ENCODE measurements around the gene NLRP6.
"Not testable (repeated sequence)": the region's sequence is repeated elsewhere in the genome, so short reads cannot be mapped to it uniquely, and the experiment has no call there.

The NLRP6 gene

DNA sequence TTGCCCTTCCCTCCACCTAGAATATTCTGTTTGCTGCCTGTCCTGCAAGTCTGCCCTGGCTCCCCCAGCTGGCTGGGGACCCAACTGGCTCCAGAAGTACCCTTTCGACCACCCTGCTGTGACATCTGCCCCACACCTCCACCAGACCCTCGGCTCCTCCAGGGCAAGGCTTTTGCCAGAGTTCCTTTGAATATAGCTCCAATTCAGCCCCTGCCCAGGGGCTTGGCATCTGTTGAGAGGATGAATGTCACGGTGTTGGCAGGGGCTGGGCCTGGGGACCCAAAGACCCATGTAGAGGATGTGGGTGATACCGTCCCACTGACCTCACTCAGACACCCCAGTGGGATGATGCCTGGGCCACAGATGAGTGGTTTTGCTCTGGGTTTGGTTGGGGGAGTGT is 4.0 kb downstream of the NLRP6 start:
- DNase-seq (ENCODE audit: low spot score), result no peak

DNA sequence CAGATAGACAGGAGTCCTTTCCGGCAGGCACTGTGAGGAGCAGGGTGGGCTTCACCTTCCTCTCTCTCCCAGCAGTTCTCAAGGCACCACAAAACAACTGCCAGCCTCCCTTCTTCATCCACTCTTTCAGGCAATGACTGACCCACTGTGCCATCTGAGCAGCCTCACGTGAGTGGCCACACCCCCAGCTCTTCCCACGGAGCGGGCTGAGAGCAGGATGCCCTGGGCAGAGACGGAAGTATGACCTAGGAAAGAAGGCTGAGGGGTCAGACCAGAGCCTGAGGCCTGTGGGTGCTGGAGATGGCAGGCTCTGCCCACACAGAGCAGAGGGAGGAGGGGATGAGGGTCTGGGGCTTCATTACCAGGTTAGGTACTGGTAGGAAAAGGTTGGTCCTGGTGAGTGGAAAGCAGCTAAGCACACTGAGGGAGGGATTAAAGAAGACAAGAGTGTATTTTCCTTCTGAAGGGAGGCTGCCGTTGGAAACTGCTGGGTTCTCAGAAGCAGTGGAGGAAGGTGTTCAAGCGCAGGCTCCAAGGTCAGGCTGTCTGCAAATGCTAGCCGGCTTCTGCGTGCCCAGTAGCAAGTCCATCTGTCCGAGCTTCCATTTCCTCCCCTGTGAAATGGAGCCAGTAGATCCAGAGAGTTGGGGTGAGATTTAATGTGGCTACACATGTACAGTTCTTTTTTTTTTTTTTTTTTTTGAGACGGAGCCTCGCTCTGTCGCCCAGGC is 4.6 kb downstream of the NLRP6 start:
- no peak for DNase-seq (ENCODE audit: low spot score)

DNA sequence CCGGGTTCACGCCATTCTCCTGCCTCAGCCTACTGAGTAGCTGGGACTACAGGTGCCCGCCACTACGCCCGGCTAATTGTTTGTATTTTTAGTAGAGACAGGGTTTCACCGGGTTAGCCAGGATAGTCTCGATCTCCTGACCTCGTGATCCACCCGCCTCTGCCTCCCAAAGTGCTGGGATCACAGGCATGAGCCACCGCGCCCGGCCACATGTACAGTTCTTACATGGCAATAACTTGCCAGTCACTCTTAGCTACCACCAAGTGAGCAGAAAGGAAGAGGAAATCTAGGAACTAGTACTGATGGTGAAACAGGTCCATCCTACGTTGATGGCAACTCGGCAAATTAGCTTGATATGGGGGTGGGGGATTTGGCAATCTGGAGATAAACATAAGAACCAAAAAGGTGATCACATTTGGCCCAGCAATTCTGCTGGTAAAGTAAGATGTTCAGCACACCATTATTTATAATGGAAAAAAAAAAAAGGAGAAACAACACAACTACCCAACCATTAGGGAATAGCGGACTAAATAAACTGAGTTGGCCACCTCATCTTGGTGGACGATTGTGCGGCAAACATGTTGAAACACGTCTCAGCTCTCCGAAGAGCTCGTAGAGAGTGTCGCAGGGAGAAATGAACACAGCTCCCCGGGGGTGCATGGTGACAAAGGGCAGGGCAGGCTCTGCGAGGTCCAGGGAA is 5.3 kb downstream of the NLRP6 start:
- DNase-seq (ENCODE audit: low spot score), result no peak

DNA sequence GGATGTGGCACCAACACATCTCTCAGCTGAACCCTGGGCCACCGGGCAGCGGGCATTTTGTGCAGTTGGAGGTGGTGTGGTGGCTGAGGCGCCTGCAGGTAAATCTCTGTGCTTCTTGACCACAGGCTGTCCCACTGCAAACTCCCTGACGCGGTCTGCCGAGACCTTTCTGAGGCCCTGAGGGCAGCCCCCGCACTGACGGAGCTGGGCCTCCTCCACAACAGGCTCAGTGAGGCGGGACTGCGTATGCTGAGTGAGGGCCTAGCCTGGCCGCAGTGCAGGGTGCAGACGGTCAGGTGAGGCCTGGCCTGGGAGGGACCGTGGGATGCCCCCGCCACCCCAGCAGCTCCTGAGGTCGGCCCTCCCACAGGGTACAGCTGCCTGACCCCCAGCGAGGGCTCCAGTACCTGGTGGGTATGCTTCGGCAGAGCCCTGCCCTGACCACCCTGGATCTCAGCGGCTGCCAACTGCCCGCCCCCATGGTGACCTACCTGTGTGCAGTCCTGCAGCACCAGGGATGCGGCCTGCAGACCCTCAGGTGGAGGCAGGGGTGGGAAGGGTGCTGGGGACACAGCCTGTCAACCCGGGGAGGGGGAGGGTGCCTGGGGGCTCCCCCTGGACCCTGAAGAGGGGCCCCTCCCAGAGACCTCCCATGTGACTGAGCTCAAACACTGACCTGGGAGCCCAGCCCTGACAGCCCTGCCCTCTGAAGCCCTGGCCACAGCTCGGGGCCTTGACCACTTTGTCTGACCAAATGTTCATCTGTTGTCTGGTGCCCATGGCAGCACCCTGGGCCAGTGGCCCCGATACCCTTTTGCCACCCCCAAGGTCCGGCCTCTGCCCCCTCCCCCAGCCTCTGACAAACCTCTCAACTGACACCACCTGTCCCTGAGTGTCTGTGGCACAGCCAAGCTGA is 6.2 kb downstream of the NLRP6 start:
- no peak for DNase-seq (ENCODE audit: low spot score)

DNA sequence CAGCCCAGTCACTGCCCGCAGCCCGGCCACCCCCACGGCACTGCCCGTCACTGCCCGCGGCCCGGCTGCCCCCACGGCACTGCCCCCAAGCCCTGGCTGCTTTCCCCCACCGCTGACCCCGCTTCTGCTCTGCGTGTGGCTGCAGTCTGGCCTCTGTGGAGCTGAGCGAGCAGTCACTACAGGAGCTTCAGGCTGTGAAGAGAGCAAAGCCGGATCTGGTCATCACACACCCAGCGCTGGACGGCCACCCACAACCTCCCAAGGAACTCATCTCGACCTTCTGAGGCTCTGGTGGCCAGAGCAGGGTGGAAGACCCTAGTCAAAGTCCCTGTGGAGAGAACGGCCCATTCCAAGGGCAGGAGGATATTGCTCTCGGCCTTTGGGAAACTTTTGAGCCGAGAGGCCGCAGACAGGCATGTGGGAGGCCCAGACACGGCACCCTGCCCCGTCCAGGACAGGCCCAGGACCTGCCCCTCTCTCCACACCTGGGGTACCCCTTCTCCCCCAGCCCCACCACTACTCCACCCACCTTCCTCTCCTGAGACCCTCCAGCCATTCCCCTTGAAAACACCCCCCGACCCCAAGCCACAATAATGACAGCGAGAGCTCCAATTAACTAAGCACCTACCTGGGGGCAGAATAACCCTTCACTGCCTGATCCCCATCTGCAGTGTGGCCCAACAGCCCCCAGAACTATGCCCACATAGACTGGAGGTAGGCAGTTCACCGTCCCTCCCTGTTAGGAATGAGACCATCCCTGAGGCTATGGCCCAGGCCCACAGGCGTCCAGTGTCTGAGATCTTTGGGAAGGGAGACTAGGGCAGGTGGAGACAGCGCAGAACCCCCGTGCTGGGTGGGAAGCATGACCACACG is 7.0 kb downstream of the NLRP6 start:
- DNase-seq (ENCODE audit: low spot score), result no peak

DNA sequence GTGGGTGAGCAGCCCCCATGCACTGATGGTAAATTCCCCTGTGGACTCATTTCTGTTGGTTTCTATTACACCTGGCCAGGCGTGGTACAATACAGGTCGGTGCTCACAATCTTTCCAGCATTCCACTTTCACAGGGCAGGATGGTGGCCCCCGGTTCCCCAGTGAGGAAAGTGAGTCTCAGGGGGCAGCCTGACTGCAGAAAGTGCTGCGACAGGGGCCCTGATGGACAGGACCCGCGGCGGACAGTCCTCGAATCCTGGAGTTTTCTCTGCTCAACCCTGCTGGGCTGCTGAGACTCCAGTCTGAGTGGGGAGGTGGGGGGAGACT is 7.7 kb downstream of the NLRP6 start:
- no peak for DNase-seq (ENCODE audit: low spot score)

DNA sequence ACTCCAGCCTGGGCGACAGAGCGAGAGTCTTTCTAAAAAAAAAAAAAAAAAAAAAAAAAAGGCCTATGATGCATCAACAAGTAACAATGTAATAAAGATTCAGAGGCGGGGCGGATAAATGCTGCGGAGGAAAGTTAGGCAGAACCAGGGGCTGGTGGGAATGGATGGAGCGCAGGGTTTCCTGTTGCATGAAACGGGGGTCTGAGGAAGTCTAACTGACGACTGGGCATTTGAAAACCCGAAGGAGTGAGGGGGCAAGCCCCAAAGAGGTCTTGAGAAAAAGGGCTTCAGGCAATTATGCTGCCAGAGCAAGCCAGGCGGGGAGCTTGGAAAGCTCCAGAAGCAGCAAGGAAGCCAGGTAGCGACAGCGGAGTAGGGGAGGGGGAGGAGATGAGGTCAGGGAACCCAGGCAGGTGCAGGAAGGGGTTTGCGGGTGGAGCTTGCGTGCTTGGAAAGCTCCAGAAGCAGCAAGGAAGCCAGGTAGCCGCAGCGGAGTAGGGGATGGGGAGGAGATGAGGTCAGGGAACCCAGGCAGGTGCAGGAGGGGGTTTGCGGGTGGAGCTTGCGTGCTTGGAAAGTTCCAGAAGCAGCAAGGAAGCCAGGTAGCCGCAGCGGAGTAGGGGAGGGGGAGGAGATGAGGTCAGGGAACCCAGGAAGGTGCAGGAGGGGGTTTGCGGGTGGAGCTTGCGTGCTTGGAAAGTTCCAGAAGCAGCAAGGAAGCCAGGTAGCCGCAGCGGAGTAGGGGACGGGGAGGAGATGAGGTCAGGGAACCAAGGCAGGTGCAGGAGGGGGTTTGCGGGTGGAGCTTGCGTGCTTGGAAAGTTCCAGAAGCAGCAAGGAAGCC is 9.0 kb downstream of the NLRP6 start:
- not testable (repeated sequence) for DNase-seq (ENCODE audit: low spot score)

DNA sequence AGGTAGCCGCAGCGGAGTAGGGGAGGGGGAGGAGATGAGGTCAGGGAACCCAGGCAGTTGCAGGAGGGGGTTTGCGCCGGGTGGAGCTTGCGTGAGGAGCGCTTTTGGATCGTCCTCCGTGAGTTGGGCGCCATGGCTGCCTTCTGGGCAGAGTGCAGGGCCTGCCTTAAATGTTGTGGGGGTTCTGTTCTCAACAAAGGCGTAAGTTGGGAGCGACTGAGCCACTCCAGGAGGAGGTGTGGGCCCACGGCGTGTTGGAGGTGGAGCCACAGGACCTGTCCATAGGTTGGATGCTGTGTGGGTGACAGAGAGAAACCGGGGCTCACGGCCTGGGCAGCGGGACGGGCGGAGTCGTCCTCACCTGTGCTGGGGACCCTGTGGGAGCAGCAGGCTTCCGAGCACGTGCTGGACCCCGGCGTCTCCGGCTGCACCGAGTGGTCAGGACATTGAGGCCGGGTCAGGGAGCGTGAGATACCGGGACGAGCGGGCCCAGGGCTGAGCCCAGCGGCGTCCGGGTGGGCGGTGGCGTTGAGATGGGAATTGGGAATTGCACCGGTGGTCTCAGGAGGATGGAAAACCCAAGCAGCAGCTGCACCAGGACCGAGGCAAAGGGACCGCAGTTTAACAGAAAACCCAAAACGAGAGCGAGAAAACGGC is 9.7 kb downstream of the NLRP6 start:
- no peak for DNase-seq (ENCODE audit: low spot score)

DNA sequence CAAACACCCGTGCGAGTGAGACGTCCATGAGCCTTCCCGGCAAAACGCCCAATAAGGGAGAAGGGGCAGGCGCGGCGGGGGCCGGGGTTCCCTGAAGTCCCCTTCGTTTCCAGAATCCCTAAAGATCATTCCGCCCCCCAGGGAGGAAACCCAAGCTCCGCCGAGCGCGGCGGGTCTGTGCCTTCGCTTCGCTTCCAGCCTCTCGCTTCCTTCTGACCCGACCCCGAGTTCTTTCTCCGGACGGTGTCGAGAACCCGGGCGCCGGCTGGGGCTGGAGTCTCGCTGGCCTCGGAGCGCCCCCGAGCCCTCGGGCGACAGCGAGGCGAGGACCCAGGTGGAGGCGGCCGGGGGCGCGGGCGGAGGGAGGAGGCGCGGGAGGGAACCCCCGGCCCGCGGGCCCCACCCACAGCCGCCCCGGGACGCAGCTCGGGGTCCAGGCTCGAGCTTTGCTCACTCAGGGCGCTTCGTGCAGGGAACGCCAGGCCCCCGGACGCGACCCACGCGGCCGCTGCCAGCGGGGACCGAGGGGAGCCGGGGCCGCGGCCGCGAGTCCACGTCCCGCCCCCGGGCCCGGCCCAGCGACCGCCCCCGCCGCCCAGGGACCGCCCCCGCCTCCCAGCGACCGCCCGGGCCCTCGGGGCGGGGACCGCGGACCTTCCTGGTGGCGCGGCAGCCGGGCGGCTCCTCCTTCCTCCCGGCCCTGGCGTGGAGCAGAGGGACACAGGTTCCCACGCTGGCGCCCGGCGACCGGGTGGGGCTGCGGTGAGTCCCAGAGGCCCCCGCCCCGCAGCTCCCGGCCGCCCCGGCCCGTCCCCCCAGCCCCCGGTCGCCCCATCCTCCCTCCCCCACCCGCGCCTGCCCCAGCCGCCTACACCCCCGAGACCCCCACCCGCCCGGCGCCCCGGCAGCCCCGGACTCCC is 10.5 kb downstream of the NLRP6 start, which contains the start of gene PGGHG:
TSS of gene PGGHG (plus strand) at position 649 of the 920 bp plus-strand sequence. CDS start 691 bp downstream, outside the sequence.
- peak; percentile 36 for DNase-seq (ENCODE audit: low spot score)

DNA sequence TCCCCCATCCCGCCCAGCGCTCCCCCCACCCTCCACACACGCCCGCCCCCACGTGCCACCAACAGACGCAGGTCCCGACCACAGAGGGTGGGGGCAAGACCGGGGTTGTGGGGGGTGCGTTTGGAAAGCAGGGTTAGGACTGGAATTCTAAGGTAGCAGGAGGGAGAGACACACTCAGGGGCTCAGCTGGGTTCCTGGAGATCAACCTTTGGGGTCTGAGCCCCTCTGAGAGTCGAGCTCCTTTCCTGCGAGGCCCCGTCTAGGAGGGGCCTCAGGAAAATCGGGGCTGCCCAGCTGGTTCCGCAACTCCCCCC is 11.1 kb downstream of the NLRP6 start:
- DNase-seq (ENCODE audit: low spot score), result no peak

DNA sequence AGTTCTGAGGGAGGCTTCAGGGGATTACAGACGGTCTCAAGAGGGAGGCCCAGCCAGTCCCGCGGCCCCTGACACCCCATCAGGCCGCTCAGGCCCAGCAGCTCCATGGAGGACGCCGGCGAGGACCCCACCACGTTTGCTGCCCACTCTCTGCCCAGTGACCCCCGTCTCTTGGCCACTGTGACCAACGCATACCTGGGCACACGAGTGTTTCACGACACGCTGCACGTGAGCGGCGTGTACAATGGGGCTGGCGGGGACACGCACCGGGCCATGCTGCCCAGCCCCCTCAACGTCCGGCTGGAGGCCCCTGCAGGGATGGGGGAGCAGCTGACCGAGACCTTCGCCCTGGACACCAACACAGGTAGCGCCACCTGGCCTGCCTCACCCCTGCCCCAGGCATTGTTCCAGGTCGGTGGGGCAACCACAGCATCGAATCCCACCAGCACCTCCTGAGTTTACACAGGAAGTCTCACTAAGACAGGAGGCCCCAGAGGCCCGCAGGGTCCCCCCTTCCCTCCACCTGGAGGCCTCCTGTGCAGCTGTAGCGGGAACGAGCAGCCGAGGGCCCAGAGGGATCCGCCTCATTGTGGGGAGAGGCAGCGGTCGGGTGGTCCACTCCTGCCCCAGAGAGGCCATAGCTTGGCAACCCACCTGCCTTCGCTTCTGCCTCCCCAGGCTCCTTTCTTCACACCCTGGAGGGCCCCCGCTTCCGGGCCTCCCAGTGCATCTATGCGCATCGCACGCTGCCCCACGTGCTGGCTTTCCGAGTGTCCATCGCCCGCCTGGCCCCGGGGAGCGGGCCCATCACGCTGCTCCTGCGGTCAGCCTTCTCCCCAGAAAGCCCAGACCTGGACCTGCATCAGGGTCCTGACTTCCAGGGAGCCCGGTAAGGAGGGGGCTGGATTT is 11.8 kb downstream of the NLRP6 start:
- DNase-seq (ENCODE audit: low spot score), result no peak

DNA sequence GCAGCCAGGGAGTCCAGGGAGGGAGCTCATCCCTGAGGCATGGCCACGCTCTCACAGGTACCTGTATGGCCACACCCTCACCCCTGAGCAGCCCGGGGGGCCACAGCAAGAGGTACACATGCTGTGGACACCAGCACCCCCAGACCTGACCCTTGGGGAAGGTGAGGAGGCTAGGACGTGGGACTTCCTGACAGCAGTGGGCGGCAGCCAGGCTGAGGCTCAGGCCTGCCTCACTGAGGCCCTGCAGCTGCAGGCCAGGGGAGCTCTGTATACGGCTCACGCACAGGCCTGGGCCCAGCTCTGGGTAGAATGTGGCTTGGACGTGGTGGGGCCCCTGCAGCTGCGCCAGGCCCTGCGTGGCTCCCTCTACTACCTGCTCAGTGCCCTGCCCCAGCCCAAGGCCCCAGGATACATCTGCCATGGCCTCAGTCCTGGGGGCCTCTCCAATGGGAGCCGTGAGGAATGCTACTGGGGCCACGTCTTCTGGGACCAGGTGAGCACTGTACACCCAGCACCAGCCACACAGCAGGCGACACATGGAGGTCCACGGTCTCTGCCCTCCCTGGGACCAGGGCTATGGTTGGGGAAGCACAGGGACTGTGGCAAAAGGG is 12.5 kb downstream of the NLRP6 start:
- DNase-seq (ENCODE audit: low spot score), result peak; percentile 27

DNA sequence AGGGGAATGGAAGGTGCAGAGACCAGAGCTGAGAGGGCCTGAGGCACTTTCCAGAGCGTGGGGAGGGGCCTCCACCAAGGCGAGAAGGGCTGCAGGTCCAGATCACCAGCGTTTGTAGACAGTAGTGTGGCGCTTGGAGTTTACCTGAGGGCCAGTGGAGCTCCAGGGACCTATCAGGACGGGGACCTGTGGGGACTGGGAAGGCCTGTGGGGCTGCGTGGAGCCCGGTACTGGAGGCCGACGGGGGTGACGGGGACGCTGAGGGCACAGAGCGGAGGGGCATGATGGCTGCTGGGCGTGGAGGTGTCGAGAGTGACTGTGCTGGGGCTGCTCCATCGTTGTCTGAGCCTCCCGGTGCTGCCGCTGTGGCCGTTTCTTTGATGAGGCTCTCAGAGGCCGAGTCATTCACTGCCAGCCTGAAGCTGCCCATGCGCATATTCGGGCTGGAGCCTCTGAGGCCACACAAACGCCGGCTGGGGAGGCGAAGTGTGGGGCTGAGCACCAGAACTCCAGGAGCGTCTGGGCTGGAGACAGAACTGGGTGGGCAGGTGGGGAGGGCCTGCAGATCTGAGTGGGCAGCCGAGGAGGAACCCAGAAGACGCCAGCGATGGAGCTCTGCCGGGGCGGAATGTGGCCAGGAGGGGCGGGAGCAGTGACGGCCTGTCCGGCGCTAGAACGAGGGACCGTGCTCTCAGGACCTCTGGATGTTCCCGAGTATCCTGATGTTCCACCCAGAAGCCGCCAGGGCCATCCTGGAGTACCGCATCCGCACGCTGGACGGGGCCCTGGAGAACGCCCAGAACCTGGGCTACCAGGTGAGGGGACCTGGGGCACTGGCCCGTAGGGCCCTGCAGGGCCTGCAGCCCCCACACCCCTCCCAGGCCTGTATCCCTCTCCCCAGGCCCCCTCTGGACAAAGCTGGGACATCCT is 13.3 kb downstream of the NLRP6 start:
- no peak for DNase-seq (ENCODE audit: low spot score)

DNA sequence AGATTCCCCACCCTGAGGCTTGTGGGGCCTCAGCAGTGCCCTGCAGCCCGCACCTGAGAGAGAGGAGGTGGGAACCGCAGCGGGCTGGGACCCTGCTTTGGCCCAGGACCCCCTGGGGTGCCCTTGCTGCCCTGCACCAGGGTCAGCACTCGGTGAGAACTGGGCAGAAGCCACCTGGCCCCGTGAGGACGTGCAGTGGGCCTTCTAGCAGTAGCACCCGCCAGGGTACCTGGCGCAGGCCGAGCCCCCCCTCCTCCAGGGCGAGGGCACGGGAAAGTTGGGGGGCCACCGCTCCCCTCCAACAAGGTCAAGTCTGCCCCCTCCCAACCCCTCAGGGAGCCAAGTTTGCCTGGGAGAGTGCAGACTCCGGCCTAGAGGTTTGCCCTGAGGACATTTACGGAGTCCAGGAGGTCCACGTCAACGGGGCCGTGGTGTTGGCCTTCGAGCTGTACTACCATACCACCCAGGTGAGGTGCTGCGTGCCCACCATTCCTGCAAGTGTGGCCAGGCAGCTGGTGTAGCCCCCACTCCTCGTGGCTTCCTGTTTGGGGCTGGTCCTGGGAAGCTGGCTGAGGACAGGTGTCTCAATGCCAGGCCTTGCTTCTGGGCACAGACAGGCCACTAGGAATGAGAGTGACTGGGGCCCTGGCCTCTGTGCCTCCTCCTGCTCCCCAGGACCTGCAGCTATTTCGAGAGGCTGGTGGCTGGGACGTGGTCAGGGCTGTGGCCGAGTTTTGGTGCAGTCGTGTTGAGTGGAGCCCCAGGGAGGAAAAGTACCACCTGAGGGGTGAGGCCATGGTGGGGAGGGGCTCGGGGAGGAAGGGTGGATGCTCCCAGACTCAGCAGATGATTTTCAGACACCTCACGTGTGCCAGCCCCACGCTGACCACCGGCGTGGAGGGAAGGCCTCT is 14.3 kb downstream of the NLRP6 start:
- no peak for DNase-seq (ENCODE audit: low spot score)

DNA sequence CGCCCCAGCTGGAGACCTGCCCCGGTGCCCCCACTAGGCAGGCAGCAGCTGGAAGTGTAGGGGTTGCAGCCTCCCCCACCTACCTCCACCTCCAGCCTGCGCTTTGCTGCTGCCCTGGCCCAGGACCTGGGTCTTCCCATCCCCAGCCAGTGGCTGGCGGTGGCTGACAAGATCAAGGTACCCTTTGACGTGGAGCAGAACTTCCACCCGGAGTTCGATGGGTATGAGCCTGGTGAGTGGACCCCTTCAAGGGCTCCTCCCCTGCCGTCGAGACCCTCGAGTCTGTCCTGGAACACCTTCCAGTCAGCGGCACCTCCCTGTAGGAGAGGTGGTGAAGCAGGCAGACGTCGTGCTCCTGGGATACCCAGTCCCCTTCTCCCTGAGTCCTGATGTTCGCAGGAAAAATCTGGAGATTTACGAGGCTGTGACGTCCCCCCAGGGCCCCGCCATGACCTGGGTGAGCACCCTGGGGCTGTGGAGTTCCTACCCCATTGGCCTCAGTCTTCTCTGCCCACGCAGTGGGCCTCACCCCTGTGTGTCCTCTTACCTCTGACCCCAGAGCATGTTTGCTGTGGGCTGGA is 15.2 kb downstream of the NLRP6 start:
- DNase-seq (ENCODE audit: low spot score), result no peak

Data from NAMALWA (cell line).